Dermis blood vessel endothelial cell (primary cell): ENCODE results near the gene FOXK1. TPM values are rescaled to one million over a fixed set of nuclear protein-coding genes. Genes with fewer than 3 reads are reported as not detected.

ENCODE experiments used
- DNase-seq: peaks from one replicate; pipeline ENCODE4 v3.0.0; 2010
- total RNA-seq: library from RNA; depleted of rRNA; stranded (reverse); fragments of >200 nt; gene quantifications from 2 replicates; pipeline ENCODE4 v1.2.3, GENCODE V29; 2014

FOXK1 gene
- total RNA-seq, 1 donor from 2014 or later = 25.9 TPM

DNA sequence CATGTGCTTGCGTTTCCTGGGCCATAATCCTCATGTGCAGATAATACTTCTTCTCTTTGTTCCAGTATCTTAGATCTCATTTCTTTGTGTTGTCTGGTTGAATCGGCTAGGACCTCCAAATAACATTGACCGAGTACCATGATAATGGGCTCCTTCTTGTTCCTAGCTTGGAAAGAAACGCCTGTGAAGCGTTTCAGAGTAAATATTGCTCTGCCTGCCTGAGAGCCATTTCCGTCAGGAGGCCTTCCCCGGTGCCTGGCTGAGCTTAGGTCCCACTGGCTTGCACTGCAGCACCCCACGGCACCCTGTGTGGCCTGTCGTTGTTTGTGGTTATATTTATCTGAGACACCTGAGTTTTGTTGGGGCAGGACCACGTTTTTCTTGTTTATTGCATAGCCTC, 17.7 kb downstream of the FOXK1 start:
- no peak for DNase-seq

DNA sequence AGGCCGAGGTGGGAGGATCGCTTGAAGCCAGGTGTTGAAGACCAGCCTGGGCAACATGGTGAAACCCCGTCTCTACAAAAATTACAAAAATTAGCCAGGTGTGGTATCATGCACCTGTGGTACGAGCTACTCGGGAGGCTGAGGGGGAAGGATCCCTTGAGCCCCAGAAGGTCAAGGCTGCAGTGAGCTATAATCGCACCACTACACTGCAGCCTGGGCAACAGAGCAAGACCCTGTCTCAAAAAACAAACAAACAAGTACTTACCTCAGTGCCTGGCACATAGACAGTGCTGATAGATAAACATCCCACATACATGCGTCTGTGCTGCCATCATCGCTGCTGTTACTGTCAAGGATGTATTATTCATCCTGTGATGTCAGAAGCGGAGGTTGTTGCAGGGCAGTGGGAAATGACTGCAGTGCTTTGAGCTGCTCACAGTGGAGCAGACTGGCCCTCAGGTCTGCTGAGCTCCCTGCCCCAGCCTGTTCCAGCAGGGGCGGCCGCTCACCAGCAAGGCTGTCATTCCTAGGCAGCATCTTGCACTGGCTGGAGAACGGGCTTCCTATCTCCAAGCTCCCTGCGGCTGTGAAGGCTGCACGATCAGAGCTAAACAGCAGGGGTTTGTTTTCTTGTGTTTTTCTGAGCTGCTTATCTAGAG, 18.6 kb downstream of the FOXK1 start:
- DNase-seq = peak; percentile 95

DNA sequence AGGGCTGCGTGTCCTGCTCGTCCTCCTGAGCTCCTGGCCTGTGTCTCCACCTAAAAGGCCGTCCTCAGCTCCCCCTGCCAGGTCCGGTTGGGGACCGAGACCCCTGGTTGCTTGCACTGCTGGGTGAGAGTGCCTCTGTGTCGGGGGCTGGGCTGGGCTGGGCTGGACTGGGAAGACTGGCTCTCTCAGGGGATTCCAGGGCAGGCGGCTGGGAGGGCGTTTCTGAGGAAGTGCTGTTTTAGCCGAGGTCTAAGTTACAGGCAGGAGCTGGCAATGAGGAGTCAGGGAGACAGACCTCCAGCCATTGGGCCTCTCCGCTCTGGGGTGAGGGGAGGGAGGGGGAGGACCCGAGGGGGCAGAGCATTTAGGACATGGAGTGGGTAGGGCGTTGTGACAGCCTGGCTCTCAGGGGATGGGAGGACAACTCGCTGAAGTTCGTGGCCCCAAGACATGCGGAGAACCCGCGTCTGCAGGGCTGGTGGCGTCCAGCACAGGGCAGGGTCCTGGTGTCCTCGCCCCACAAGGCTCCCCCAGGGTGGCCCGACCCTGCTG, 20.9 kb downstream of the FOXK1 start:
- DNase-seq = peak; percentile 19

DNA sequence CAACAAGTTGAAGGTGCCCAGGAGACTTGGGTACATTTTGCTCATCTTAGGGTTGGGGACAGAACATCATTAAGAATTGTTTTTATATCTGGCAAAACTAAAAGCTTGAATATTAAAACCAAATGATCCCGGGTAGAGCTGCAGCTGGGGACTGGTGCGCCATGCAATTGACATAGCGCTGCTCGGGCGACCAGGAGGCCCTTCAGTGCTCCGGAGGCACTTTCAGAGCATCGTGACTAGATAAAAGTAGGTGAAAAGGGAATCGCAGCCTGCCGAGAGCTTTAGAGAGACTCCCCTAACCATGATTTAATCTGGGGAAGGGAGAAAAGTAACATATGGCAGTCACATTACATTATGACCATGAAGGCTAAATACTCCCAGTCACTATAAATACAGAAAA, 21.4 kb downstream of the FOXK1 start:
- DNase-seq = no peak

DNA sequence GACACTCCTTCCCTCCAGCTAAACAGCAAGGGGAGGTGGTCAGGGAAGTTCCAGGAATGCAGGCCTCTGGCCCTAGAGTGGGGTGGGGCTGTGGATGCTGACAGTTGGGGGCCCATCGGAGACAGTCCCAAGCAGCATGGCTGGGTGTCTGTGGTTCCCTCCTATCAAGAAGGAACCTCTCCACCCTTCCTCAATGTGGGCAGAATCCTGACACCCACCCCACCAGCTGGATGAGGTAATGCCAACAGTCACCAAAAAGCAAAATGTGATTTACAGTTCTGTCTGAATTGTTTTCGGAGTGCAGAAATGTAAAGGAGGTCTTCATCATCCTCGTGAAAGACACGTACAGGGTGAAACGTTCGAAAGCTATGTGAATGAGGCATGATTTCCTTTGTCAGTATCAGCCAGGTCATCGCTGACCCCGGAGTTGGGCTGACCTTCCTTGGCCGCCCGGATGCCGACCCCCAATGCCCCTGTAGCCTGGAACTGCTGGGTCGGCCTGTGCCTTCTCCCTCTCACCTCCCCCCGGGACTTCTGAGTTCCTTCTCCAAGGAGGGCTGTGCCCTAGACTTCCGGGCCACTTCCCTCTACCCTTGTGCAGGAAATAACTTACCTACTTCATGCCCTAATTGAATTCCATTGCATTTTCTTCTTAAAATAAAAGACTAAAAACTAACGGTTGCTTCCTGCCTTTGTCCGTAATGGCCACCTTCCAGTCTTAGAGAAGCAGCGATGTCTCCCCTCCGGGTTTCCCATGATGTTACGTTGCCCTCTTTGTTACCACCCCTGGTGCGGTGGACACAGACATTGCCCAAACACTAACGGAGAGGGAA, 24.5 kb downstream of the FOXK1 start:
- DNase-seq = peak; percentile 88

DNA sequence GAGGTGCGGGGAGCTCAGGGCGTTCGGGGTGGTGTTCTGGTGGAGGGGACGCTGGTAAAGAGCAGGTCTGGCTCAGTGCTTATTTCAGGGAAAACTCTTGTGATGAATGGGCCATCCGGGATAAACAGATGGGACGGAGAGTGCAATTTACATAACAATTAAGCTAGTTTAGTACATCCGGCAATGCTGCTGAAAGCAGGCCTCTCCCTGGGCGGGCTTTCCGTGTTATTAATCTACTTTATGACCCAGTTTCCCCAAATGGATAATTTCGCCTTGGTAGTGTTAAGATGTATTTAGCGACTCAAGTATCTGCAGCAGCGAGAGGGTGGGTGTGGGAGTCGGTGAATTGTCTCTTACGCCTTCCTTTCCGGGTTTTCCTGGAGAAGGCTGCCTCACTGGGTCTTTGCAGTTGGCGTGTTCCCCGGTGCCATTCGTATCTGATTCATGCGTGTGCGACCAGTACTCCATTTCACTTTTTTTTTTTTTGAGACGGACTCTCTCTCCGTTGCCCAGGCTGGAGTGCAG, 25.2 kb downstream of the FOXK1 start:
- DNase-seq = peak; percentile 79

DNA sequence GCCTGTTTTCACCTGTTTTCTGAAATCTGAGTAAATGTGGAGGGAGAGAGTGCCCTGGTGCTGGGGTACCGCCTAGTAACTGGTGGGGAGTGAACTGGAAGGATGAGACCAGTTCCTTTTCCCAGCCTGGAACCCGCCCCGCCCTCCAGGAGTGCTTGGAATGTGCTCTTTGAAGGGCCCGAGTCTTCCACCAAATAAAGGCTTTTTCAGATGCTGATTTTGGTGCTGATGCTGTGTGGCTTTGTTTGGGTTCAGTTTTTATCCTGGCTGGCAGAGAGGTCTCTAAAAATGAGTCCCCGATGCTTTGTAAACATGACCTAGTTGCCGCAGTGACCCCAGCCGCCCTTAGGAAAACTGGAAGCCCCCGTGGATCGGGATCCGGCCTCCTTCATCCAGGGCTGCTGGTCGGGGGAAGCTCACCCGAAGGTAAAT, 25.9 kb downstream of the FOXK1 start:
- DNase-seq = no peak

DNA sequence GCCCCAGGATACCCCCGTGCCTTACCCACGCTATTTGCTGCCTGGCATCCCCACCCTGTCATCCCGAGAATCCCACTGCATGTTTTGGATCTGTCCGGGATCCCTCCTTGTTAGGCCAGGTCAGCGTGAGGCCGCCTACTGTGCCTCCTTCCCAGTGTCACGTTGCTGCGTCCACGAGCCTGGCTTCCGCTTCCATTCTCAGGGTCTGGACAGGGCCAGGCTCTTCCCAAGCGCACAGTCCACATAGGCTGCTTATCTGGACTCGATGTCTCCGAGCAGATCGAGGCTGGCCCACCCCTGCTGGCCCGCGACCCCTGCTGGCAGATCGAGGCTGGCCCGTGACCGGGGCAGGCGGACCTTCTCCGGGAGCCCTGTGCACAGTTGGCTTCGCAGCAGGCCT, 27.1 kb downstream of the FOXK1 start:
- DNase-seq = no peak

DNA sequence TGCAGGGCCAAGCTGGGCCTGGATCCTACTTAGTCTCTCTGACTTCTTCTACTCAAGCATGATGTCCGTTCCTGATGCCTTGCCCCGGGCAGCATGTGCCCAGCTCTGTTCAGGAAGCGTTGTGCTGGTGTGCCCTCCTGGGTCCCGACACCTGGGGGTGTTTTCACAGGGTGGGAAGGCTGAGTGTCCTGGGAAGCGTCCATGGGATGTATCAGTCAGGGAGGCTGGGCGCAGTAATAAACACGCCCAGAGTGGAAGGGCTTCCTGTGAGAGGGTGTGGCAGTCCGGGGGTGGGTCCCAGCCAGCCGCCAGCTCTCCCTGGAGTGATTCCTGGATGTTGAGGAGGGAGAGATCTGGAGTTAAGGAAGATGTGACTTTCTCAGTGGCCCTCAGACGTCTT, 29.0 kb downstream of the FOXK1 start:
- DNase-seq = no peak

DNA sequence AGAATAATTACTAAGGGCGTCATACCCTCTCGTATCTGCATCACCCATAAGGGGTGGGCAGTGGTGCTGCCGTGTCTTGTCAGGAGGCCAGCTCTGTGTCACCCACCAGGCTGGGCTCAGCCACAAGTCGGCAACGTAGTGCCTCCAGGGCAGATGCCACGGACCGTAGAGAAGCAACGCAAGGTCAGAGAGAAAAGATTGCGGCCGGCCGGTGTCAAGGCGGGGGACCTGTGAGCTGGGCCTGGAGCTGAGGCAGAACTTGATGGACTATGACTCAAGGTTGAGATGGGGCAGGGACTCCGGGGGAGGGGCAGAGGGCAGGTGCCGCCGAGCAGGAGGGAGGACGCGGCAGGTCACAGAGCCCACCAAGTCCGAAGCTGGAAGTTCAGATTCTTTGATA, 29.5 kb downstream of the FOXK1 start:
- DNase-seq = no peak

DNA sequence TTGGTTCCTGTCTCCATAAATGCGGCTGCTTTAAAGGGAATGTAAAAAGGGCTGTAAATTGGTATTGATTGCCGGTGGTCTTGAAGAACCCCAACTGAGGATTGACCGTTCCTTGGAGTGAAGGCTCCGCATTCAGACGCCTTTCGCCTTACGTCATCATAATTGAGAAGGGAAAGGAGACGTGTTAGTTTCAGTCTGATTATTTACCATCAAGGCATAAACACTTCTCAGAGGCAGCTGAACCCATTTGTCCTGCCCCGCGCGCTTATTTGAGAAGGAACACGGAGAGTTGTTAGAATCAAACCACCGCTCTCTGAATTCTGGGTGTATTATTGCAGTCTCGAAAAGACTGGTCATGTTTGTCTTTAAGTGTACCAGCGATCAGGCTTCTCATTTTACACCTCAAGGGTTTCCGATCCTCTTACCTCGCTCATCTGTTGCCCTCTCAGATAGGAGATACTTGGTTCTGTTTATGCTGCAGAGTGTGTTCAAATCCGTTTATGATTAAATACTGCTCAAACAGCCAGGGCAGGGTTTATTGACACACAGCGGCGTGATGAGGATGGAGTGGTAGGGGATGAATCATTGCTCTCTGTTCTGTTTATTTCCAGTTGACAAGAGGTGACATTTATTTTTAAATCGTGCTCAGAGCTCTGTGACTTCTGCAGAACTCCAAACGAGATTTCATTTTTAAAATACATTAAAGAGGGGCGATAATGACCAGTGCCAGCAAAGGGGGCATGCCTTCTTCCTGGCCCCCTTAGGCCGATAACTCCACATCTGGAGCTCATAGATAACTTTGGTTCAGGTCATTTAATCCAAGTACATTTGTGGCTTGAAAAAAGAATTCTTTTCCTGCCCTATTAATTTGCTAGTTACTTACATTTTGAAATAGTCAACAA, 30.4 kb downstream of the FOXK1 start:
- peak; percentile 24 for DNase-seq

DNA sequence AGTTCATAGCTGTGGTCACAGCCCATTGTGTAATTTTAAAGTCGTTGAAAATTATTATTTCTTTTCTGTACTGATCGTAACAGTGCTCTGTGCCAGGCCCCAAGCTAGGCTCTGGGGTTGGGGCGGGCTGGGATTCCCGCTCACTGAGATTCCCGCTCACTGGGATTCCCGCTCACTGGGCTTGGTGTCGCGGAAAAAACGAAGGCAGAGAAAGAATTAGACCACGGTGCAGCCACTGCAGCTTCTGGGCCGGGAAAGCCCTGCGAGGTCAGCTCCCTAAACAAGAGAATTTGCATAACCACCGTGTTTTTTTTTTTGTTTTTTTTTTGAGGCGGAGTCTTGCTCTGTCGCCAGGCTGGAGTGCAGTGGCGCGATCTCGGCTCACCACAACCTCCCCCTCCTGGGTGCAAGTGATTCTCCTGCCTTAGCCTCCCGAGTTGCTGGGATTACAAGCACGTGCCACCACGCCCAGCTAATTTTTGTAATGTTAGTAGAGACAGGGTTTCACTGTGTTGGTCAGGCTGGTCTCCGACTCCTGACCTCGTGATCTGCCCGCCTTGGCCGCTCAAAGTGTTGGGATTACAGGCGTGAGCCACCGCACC, 31.2 kb downstream of the FOXK1 start:
- no peak for DNase-seq

DNA sequence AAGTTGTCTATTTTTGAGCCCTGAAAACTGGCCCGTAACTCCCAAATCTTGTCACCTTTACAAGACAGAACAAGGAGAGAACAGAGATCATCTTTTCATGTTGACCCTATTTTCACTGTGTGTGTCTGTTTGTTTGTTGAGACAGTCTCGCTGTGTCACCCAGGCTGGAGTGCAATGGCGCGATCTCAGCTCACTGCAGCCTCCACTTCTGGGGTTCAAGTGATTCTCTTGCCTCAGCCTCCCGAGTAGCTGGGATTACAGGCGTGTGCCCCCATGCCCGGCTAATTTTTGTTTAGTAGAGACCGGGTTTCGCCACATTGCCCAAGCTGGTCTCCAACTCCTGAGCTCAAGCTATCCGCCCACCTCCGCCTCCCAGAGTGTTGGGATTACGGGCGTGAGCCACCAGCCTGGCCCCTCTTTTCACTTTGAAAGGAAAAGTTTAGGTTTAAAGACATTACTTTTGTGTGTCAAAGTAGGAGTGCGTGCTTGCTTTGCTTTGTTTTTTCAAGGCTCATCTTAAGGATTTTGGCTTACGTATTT, 32.1 kb downstream of the FOXK1 start:
- no peak for DNase-seq

DNA sequence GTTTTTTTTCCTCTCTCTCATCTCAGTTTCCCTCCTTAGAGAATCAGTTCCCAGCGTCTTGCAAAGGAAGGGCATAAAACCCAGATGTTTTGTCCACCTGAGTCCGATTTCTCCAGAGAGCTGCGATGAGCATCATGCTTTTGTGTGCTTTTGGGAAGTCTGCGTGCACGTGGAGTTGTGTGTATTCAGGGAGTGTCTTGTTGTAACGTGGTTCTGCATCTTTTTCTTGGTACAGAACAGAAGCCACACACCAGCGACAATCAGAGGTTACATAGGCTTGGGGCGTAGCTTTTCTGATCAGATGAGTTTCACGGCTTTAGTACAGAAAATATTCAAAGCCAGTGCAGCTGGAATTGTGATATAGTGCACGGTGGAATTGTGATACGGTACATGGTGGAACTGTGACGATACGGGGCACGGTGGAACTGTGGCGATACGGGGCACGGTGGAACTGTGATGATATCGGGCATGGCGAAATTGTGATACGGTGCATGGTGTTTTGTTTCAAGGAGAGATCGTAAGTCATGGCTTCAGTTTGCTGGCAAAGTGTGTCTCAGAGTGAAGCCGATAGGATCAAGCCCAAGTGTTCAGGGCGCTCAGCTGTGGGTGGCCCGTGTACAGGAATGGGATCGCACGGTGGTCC, 32.8 kb downstream of the FOXK1 start:
- DNase-seq = no peak

DNA sequence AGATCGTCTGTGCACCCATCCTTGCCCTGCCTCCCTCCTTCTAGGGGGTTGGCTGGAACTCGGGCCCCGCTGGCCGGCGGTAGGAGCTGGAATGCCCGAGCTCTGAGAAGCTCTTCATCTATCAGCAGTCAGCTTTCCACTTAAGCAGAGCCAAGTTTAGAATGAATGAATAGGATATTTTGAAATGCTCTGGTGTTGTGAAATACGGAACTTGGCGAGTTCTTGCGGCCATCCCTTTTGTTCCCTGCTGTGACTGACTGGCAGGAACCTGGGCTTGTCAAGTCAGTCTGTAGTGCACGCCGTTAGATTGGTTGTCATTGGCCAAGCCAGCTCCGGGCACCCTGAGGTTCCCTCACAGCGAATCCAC, 33.3 kb downstream of the FOXK1 start:
- no peak for DNase-seq

DNA sequence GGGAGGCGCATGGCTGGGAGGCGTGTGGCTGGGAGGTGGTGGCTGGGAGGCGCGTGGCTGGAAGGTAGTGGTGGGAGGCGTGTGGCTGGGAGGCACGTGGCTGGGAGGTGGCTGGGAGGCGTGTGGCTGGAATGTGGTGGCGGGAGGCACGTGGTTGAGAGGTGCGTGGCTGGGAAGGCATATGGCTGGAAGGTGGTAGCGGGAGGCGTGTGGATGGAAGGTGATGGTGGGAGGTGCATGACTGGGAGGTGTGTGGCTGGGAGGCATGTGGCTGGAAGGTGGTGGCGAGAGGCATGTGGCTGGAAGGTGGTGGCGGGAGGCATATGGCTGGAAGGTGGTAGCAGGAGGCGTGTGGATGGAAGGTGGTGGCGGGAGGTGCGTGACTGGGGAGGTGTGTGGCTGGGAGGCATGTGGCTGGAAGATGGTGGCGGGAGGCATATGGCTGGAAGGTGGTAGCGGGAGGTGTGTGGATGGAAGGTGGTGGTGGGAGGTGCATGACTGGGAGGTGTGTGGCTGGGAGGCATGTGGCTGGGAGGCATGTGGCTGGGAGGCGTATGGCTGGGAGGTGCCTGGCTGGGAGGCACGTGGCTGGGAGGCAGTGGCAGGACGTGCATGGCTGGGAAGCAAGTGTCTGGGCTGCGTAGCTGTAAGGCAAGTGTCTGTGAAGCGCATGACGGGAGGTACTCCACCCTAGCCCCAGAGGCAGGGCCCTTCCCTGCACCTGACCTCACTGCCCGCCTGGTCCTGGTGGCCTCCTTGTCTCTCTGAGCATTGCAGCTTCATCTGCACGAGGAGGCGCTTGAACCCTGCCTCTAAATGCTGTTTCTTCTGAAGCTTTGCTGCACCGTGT, 35.1 kb downstream of the FOXK1 start:
- DNase-seq = no peak

DNA sequence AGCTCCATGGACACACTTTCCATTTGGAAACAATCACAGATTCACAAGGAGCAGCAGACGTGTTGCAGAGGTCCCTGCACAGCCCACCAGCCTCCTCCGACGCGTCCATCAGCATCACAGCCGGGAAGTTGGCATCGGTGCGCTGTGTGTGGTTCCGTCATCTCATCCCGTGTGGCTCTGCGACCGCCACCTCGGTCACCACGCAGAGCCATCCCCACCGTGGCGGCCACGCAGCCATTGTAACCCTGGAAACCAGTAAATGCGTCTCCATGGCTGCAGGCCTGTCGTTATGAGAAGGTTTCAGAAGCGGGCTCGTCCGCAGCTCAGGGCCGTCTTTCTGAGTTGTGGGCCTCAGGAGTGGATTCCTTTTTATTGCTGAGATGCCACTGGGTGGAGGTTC, 36.0 kb downstream of the FOXK1 start:
- no peak for DNase-seq

DNA sequence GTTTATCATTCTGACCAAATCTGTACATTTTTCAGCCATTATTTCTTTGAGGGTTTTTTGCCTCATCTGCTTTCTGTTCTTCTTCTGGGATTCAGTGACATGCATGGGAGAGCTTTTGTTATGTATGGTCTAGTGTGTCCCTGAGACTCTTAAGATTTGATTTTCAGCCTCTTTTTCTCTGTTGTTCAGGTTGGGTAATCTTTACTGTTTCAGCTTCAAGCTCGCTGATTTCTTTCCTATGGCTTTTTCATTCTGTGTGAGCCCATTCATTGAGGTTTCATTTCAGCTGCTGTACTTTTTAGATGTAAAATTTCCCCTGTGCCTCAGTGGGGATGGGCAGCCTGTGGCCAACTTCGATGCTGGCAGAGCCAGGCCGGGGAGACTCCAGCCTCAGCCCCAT, 38.1 kb downstream of the FOXK1 start:
- no peak for DNase-seq

DNA sequence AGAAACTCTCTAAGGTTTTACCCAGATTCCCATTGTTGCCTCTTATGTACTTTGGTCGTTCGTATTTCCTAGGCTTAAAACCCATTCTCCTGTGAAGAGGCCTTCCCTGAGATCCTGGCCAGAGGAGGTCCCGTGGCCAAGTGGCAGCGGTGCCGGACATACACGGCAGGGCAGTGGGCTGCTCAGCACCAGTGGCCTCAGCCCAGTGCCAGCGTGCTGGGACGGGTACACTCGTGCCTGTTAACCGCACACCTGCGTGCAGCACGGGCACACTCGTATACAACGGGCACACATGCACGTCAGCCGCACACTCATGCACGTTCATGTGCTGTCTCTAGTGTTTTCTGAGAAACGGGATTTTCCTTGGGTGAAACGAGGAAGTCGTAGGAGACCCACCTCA, 40.2 kb downstream of the FOXK1 start:
- DNase-seq = no peak

DNA sequence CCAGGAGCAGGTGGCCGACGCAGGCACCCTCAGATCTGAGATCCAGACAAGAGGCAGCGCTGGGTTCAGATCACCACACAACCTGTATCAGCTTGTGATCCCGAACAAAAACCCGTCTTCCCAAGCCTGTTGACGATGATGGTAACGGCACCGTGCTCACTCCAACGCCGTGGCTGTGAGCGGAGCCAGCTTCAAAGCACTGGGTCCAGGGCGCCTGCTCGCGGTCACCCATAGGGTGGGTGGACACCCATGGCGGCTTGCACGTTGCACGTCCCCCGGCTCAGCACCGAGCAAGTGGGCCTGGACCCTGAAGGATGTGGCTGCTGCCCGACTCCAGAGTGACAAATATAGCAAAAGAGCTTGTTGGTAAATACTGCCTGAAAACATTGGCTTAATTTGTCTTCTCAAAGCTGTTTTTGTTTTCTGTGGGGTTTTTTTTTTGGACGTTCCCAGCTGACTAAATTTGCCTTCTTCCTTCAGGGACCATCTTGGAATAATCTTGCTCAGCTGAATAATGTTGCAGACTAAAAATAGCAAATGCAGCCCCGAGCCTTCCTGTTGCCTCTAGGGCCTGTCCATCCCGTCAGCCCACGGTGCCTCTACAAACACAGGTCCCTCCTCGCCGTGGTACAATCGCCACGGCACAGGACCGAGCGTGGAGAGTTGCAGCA, 41.0 kb downstream of the FOXK1 start:
- DNase-seq = no peak
